DOHH2 (cell line): Measurements from ENCODE around the gene GHR.

Experiments
- H3F3A ChIP-seq: fragments of 200-600 bp; sonication (generic), shearing (Covaris generic); 2 replicates; pipeline ENCODE4 v1.6.0; 2016; ENCODE audit warnings: antibody characterized with exemption, mild to moderate bottlenecking; ENCODE audit not compliant: control insufficient read depth, insufficient read depth
- H3K27ac ChIP-seq: fragments of 200-600 bp; sonication (generic); 2 replicates; pipeline ENCODE4 v1.5.1; 2014; ENCODE audit warnings: low read depth, mild to moderate bottlenecking, low read length, moderate library complexity
- H3K27me3 ChIP-seq: fragments of 200-600 bp; sonication (generic); 2 replicates; pipeline ENCODE4 v1.6.1; 2014; ENCODE audit warnings: mild to moderate bottlenecking, low read length, mixed read lengths; ENCODE audit not compliant: control insufficient read depth
- H3K36me3 ChIP-seq: fragments of 200-600 bp; sonication (generic); 2 replicates; pipeline ENCODE4 v1.6.1; 2014; ENCODE audit warnings: mild to moderate bottlenecking, low read length, moderate library complexity, mixed read lengths; ENCODE audit not compliant: control insufficient read depth
- H3K4me1 ChIP-seq: fragments of 200-600 bp; sonication (generic); 2 replicates; pipeline ENCODE4 v1.6.1; 2014; ENCODE audit warnings: mild to moderate bottlenecking, low read length, mixed read lengths; ENCODE audit not compliant: control insufficient read depth
- H3K4me2 ChIP-seq: fragments of 200-600 bp; sonication (generic); 2 replicates; pipeline ENCODE4 v1.6.0; 2014; ENCODE audit warnings: mild to moderate bottlenecking, low read length, moderate library complexity
- H3K4me3 ChIP-seq: fragments of 200-600 bp; sonication (generic); 2 replicates; pipeline ENCODE4 v1.5.1; 2014; ENCODE audit warnings: mild to moderate bottlenecking, low read length, mixed read lengths
- H3K79me2 ChIP-seq: fragments of 200-600 bp; sonication (generic); 2 replicates; pipeline ENCODE4 v1.6.1; 2014; ENCODE audit warnings: mild to moderate bottlenecking, low read length, mixed read lengths; ENCODE audit not compliant: control insufficient read depth
- H3K9me2 ChIP-seq: fragments of 200-600 bp; sonication (generic); replicated peaks from 2 replicates; pipeline ENCODE4 v1.6.1; 2014; ENCODE audit warnings: mild to moderate bottlenecking, low read length, mixed read lengths; ENCODE audit not compliant: control insufficient read depth
- H3K9me3 ChIP-seq: fragments of 200-600 bp; sonication (generic); 2 replicates; pipeline ENCODE4 v1.6.1; 2014; ENCODE audit warnings: antibody characterized with exemption, low read length, mixed read lengths; ENCODE audit not compliant: control insufficient read depth, insufficient read depth
- H4K20me1 ChIP-seq: fragments of 200-600 bp; sonication (generic); 2 replicates; pipeline ENCODE4 v1.6.0; 2014; ENCODE audit warnings: low read depth, mild to moderate bottlenecking, antibody characterized with exemption, low read length, moderate library complexity; ENCODE audit not compliant: control insufficient read depth, insufficient read depth
- CTCF ChIP-seq: fragments of 200-600 bp; sonication (generic); IDR thresholded peaks from one replicate; pipeline ENCODE4 v1.5.1; 2014; ENCODE audit warnings: antibody characterized with exemption, mild to moderate bottlenecking, low read depth, low read length; ENCODE audit not compliant: poor library complexity, severe bottlenecking
- EZH2phosphoT487 ChIP-seq: fragments of 200-600 bp; sonication (generic); IDR thresholded peaks from 2 replicates; pipeline ENCODE4 v1.6.1; 2017; ENCODE audit warnings: borderline replicate concordance, mild to moderate bottlenecking, antibody characterized with exemption, low read length, moderate library complexity, mixed read lengths

Gene GHR

GRCh38 chr5:42770003-42770402 lies 346.8 kb downstream of the GHR start:
- Histone ChIP-seq H3K9me3 (no peaks in the 10 kb centered on the region), H3F3A (no peaks in the 10 kb centered on the region), H3K4me3 (no peak overlapping the region), H3K4me1 (no peaks in the 10 kb centered on the region), H3K4me2 (no peak overlapping the region), H3K36me3 (peaks cover 19% of the 10 kb centered on the region), H4K20me1 (no peaks in the 10 kb centered on the region), H3K79me2 (no peaks in the 10 kb centered on the region), H3K27me3 (no peaks in the 10 kb centered on the region), H3K9me2 (no peaks in the 10 kb centered on the region), H3K27ac (no peak overlapping the region)
- TF ChIP-seq CTCF: no peak
- no peak for TF ChIP-seq EZH2phosphoT487
